ENCODE data around the gene CHST6. TPM values are rescaled to one million over a fixed set of nuclear protein-coding genes. Genes with fewer than 3 reads are reported as not detected.

The CHST6 gene
- total RNA-seq, 4 donors from 2014 or later = 0.13 to 0.29 (median 0.22) TPM; not detected in 1

DNA sequence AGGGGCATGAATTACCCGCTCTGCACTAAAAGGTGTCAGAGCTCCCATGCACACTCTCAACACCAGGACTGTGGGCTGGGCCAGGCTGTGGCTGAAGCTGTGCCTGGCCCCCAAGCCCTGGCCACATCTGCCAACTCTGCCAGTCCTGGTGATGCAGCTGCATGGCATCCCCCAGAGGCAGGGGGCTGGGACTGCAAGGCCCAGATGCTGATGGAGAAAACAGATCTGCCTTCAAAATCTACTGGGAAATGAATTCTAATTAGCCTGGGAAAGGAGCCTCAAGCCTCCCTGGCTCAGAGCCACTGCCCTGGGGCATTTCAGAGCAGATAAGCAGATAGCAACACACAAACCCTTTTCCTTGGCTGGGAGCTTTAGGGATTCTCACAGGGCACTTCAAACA lies 3.4 kb downstream of the CHST6 start:
- Histone ChIP-seq H3K27ac (no peak overlapping the region), H3K27me3 (no peaks in the 10 kb centered on the region), H3K4me3 (replicated peaks in 1 of 3) (no peak overlapping the region), H3K9me3 (no peaks in the 10 kb centered on the region), H3K4me1 (peaks cover 9 to 11% of the 10 kb centered on the region in 2 donors), H3K36me3 (no peaks in the 10 kb centered on the region)
- TF ChIP-seq CTCF (IDR thresholded peaks at IDR 0.05) (no peak), POLR2A (IDR thresholded peaks at IDR 0.05) (no peak)
- 73 to 100% methylated on average over 1 of the region's 1 CpG for WGBS, 2 donors
- intact Hi-C loops (cut with DNase I) = no loop called here
- DNase-seq = no peak

DNA sequence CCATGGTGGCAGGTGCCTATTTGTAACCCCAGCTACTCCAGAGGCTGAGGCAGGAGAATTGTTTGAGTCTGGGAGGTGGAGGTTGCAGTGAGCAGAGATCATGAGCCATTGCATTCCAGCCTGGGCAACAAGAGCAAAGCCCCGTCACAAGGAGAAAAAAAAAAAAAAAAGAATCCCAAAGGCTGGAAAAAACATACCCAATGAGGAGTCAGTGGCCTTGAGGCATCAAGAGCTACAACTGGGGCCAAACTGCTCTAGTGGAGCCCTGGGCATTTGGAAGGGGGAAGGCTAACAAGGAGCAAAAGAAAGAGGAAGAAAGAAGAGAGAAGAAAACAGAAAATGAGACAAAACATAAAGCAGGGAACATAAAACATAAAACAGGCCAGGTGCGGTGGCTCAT lies 6.9 kb downstream of the CHST6 start:
- TF ChIP-seq CTCF (IDR thresholded peaks at IDR 0.05) = no peak
- no peak for TF ChIP-seq POLR2A (IDR thresholded peaks at IDR 0.05)
- WGBS, 2 donors = 96 to 98% methylated on average over 2 of the region's 2 CpGs
- no peak for DNase-seq

DNA sequence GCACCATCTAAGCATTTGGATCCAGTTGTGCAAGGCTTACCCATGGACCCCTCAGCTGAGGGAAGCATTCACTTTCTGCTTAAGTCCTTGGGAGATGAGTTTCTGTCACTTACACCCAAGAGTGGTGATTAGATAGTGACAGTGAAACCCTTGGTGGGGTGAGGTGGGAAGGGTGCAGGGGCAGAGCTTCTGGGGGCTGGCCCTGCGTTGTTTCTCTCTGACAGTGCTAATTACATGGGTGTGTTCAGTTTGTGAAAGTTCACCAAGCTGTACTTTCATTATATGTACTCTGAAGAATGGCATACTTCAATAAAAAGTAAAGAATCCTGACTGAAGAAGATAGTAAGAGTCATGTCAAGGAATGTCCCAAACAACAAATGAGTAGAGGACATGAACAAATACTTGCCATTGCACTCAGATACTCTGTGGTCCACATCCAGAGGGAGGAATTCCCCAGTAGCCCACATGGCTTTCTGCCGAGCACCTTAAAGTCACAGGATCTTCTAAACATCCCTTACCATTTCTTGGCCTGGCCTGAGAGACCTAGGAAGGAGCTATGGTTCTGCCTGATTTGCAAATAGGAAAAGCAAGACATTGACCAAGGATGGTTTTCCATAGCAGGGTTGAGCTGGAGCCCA lies 8.4 kb downstream of the CHST6 start:
- WGBS, 2 donors = 84 to 85% methylated on average over 2 of the region's 2 CpGs
- Histone ChIP-seq H3K9me3 (no peaks in the 10 kb centered on the region), H3K27me3 (no peaks in the 10 kb centered on the region), H3K27ac (no peak overlapping the region), H3K4me1 (peaks cover 0 to 8% of the 10 kb centered on the region in 2 donors), H3K4me3 (replicated peaks in 1 of 3) (no peak overlapping the region), H3K36me3 (no peaks in the 10 kb centered on the region)
- intact Hi-C loops (cut with DNase I) = no loop called here
- TF ChIP-seq POLR2A (IDR thresholded peaks at IDR 0.05) = no peak
- no peak for TF ChIP-seq CTCF (IDR thresholded peaks at IDR 0.05)
- DNase-seq = no peak

More for the DNA sequence above, 6.9 kb downstream of the CHST6 start:
- no peak overlapping the region for H3K4me3 ChIP-seq (replicated peaks in 1 of 3)
- no peaks in the 10 kb centered on the region for H3K9me3 ChIP-seq
- H3K4me1 ChIP-seq = peaks cover 0 to 2% of the 10 kb centered on the region in 2 donors
- intact Hi-C loops (cut with DNase I) = no loop called here
- H3K27me3 ChIP-seq = no peaks in the 10 kb centered on the region
- H3K27ac ChIP-seq = no peak overlapping the region
- H3K36me3 ChIP-seq = no peaks in the 10 kb centered on the region

GRCh38 chr16:75486014-75486675 lies 9.1 kb downstream of the CHST6 start:
- Histone ChIP-seq H3K36me3 (no peaks in the 10 kb centered on the region), H3K27ac (no peak overlapping the region), H3K27me3 (no peaks in the 10 kb centered on the region), H3K4me3 (replicated peaks in 1 of 3) (no peak overlapping the region), H3K4me1 (peaks cover 0 to 8% of the 10 kb centered on the region in 2 donors), H3K9me3 (no peaks in the 10 kb centered on the region)
- DNase-seq = no peak
- TF ChIP-seq CTCF (IDR thresholded peaks at IDR 0.05) (no peak), POLR2A (IDR thresholded peaks at IDR 0.05) (no peak)
- WGBS, 2 donors = 87 to 90% methylated on average over 9 of the region's 9 CpGs
- intact Hi-C loops (cut with DNase I) = no loop called here
